H1 (cell line): Measurements from ENCODE around the gene KCNQ2. TPM values are rescaled to one million over a fixed set of nuclear protein-coding genes. Genes with fewer than 3 reads are reported as not detected.

ENCODE experiments used
- CHD2 ChIP-seq: IDR thresholded peaks from 2 replicates; pipeline ENCODE4 v1.6.1; 2012; ENCODE audit warnings: low read length, improper control_type of control experiment
- E2F6 ChIP-seq: IDR thresholded peaks from 2 replicates; pipeline ENCODE4 v1.6.1; 2012; ENCODE audit warnings: inconsistent platforms
- RBBP5 ChIP-seq: IDR thresholded peaks from 2 replicates; pipeline ENCODE4 v1.7.1; 2012; ENCODE audit warnings: low read depth, mild to moderate bottlenecking, inconsistent platforms, low read length, moderate library complexity, borderline replicate concordance
- RXRA ChIP-seq: IDR thresholded peaks from 2 replicates; pipeline ENCODE4 v1.6.1; 2011; ENCODE audit warnings: low read depth, mild to moderate bottlenecking, low read length, moderate library complexity; ENCODE audit not compliant: insufficient read depth
- SP4 ChIP-seq: IDR thresholded peaks from 2 replicates; pipeline ENCODE4 v1.6.1; 2012; ENCODE audit warnings: low read length, inconsistent platforms
- TAF7 ChIP-seq: optimal IDR thresholded peaks from 2 replicates; pipeline ENCODE3; 2011; ENCODE audit warnings: low read depth, mild to moderate bottlenecking, inconsistent platforms, low read length, moderate library complexity, borderline replicate concordance
- polyA plus RNA-seq, 7 experiments: library from polyadenylated mRNA; depleted of rRNA in 3 of 7; stranded (reverse) in 5 of 7; unstranded in 2 of 7; fragments of >200 nt in 5 of 7; fragments of 200-250 nt in 2 of 7; gene quantifications; 1 replicate in 5 of 7; 2 replicates in 1 of 7; 4 replicates in 1 of 7; pipeline versions ENCODE4 v1.2.1 to v1.2.3, GENCODE V29; 2011 to 2013; ENCODE audit warnings: missing spikeins in 2 of 7, mixed read lengths in 2 of 7
- total RNA-seq: library from RNA; stranded (reverse); fragmentation: NEBNext Ultra II Directional; extraction: Animal tissue kit (Norgen Biotek cat#: 25700); gene quantifications from 2 replicates; pipeline ENCODE4 v1.2.1, GENCODE V29; 2021
- TF ChIP-seq, protein P1 (sequence below): fragments of 300-600 bp; sonication (generic); IDR thresholded peaks from 2 replicates; pipeline ENCODE4 v1.7.1; 2012; ENCODE audit warnings: low read length, moderate library complexity, mild to moderate bottlenecking, inconsistent platforms; ENCODE audit not compliant: insufficient replicate concordance
- TF ChIP-seq, protein P2 (sequence below), 3 experiments: IDR thresholded peaks; 1 replicate in 2 of 3; 2 replicates in 1 of 3; pipeline versions ENCODE4 v1.5.1 to v1.6.1; 2011; ENCODE audit warnings: low read length in 3 of 3, mild to moderate bottlenecking in 3 of 3, inconsistent platforms in 2 of 3, low read depth in 1 of 3, moderate library complexity in 1 of 3; ENCODE audit not compliant: insufficient read depth in 1 of 3; ENCODE audit errors: control extremely low read depth in 1 of 3

Gene KCNQ2
- total and polyA plus RNA-seq, 2 of the 8 experiments (the other 6 are each of a cell fraction or from before 2014, with no cell fraction given), result 82.6 to 243 TPM

- TF ChIP-seq, protein P1, sequence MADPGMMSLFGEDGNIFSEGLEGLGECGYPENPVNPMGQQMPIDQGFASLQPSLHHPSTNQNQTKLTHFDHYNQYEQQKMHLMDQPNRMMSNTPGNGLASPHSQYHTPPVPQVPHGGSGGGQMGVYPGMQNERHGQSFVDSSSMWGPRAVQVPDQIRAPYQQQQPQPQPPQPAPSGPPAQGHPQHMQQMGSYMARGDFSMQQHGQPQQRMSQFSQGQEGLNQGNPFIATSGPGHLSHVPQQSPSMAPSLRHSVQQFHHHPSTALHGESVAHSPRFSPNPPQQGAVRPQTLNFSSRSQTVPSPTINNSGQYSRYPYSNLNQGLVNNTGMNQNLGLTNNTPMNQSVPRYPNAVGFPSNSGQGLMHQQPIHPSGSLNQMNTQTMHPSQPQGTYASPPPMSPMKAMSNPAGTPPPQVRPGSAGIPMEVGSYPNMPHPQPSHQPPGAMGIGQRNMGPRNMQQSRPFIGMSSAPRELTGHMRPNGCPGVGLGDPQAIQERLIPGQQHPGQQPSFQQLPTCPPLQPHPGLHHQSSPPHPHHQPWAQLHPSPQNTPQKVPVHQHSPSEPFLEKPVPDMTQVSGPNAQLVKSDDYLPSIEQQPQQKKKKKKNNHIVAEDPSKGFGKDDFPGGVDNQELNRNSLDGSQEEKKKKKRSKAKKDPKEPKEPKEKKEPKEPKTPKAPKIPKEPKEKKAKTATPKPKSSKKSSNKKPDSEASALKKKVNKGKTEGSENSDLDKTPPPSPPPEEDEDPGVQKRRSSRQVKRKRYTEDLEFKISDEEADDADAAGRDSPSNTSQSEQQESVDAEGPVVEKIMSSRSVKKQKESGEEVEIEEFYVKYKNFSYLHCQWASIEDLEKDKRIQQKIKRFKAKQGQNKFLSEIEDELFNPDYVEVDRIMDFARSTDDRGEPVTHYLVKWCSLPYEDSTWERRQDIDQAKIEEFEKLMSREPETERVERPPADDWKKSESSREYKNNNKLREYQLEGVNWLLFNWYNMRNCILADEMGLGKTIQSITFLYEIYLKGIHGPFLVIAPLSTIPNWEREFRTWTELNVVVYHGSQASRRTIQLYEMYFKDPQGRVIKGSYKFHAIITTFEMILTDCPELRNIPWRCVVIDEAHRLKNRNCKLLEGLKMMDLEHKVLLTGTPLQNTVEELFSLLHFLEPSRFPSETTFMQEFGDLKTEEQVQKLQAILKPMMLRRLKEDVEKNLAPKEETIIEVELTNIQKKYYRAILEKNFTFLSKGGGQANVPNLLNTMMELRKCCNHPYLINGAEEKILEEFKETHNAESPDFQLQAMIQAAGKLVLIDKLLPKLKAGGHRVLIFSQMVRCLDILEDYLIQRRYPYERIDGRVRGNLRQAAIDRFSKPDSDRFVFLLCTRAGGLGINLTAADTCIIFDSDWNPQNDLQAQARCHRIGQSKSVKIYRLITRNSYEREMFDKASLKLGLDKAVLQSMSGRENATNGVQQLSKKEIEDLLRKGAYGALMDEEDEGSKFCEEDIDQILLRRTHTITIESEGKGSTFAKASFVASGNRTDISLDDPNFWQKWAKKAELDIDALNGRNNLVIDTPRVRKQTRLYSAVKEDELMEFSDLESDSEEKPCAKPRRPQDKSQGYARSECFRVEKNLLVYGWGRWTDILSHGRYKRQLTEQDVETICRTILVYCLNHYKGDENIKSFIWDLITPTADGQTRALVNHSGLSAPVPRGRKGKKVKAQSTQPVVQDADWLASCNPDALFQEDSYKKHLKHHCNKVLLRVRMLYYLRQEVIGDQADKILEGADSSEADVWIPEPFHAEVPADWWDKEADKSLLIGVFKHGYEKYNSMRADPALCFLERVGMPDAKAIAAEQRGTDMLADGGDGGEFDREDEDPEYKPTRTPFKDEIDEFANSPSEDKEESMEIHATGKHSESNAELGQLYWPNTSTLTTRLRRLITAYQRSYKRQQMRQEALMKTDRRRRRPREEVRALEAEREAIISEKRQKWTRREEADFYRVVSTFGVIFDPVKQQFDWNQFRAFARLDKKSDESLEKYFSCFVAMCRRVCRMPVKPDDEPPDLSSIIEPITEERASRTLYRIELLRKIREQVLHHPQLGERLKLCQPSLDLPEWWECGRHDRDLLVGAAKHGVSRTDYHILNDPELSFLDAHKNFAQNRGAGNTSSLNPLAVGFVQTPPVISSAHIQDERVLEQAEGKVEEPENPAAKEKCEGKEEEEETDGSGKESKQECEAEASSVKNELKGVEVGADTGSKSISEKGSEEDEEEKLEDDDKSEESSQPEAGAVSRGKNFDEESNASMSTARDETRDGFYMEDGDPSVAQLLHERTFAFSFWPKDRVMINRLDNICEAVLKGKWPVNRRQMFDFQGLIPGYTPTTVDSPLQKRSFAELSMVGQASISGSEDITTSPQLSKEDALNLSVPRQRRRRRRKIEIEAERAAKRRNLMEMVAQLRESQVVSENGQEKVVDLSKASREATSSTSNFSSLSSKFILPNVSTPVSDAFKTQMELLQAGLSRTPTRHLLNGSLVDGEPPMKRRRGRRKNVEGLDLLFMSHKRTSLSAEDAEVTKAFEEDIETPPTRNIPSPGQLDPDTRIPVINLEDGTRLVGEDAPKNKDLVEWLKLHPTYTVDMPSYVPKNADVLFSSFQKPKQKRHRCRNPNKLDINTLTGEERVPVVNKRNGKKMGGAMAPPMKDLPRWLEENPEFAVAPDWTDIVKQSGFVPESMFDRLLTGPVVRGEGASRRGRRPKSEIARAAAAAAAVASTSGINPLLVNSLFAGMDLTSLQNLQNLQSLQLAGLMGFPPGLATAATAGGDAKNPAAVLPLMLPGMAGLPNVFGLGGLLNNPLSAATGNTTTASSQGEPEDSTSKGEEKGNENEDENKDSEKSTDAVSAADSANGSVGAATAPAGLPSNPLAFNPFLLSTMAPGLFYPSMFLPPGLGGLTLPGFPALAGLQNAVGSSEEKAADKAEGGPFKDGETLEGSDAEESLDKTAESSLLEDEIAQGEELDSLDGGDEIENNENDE, result no peak
- TF ChIP-seq E2F6 (no peak), CHD2 (no peak), RXRA (no peak), RBBP5 (no peak), TAF7 (no peak), SP4 (no peak)
- TF ChIP-seq, protein P2, sequence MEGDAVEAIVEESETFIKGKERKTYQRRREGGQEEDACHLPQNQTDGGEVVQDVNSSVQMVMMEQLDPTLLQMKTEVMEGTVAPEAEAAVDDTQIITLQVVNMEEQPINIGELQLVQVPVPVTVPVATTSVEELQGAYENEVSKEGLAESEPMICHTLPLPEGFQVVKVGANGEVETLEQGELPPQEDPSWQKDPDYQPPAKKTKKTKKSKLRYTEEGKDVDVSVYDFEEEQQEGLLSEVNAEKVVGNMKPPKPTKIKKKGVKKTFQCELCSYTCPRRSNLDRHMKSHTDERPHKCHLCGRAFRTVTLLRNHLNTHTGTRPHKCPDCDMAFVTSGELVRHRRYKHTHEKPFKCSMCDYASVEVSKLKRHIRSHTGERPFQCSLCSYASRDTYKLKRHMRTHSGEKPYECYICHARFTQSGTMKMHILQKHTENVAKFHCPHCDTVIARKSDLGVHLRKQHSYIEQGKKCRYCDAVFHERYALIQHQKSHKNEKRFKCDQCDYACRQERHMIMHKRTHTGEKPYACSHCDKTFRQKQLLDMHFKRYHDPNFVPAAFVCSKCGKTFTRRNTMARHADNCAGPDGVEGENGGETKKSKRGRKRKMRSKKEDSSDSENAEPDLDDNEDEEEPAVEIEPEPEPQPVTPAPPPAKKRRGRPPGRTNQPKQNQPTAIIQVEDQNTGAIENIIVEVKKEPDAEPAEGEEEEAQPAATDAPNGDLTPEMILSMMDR (IDR thresholded peaks at IDR 0.05; ENCODE audit: control extremely low read depth in 1 of 3, insufficient read depth in 1 of 3, low read depth in 1 of 3, low read length in 3 of 3), result no peak
- TF ChIP-seq, all 59 proteins: peak for 0
Observed at GRCh38 chr20:63477944-63478343, 5.5 kb upstream of the KCNQ2 start (continued).
